Measurements from ENCODE around the gene CCDC148. TPM values are rescaled to one million over a fixed set of nuclear protein-coding genes. Genes with fewer than 3 reads are reported as not detected.
"Not testable (repeated sequence)": the region's sequence is repeated elsewhere in the genome, so short reads cannot be mapped to it uniquely, and the experiment has no call there.

Gene CCDC148
- total RNA-seq, 1 donor from 2014 or later, result 2.2 TPM

DNA sequence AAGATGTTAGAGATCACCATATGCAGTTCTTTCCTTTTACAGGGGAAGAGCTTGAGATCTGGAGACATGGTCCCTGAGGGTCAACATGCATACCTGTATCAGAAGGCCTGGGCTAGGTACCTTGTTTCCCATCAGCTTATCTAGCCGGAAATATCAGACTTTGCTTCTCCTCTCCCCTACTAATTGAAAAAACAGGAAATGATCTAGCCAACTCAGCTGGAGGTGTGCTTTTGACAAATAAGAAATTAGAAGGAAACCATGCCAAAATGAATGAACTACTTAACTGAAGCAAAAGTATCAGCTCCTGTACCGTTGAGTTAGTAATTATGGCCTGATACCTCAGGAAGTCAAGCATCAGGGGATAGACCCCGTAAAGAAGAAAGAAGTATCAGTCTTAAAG lies 20.6 kb upstream of the CCDC148 start:
- TF ChIP-seq, protein P1, sequence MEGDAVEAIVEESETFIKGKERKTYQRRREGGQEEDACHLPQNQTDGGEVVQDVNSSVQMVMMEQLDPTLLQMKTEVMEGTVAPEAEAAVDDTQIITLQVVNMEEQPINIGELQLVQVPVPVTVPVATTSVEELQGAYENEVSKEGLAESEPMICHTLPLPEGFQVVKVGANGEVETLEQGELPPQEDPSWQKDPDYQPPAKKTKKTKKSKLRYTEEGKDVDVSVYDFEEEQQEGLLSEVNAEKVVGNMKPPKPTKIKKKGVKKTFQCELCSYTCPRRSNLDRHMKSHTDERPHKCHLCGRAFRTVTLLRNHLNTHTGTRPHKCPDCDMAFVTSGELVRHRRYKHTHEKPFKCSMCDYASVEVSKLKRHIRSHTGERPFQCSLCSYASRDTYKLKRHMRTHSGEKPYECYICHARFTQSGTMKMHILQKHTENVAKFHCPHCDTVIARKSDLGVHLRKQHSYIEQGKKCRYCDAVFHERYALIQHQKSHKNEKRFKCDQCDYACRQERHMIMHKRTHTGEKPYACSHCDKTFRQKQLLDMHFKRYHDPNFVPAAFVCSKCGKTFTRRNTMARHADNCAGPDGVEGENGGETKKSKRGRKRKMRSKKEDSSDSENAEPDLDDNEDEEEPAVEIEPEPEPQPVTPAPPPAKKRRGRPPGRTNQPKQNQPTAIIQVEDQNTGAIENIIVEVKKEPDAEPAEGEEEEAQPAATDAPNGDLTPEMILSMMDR (IDR thresholded peaks at IDR 0.05; ENCODE audit: unreplicated experiment), result no peak
- Mint-ChIP-seq H3K9me3 (ENCODE audit: unreplicated experiment) (no peaks in the 10 kb centered on the region), H3K4me3 (ENCODE audit: unreplicated experiment) (no peak overlapping the region), H3K27ac (ENCODE audit: unreplicated experiment) (no peak overlapping the region), H3K36me3 (ENCODE audit: low read depth, unreplicated experiment) (peaks cover 3% of the 10 kb centered on the region), H3K4me1 (ENCODE audit: unreplicated experiment) (peaks cover 14% of the 10 kb centered on the region), H3K27me3 (ENCODE audit: unreplicated experiment) (no peaks in the 10 kb centered on the region)
- no peak for DNase-seq (ENCODE audit: low spot score)

DNA sequence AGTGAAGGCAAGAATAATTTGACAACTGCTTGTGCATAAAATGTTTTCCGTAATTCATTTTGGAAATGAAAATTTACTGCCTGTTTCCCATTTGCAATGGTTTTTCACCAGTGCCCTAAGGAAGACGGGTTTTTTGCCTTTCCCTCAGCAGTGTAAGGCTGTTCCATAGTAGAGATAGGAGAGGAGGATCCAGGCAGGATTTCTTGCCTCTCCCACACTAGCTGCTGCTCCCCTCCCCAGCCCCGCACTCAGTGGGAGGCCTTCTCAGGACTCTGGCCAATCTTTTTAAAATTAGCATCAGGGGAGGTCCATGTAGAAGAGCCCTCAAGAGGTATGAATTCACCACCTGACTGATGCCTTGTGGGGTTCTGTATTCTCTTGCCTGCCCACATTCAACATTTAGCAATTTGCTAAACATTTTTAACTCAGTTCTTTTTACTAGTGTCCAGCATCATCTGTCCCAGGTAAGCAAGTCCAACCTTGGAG lies 18.0 kb upstream of the CCDC148 start:
- not testable (repeated sequence) for H3K27ac Mint-ChIP-seq (ENCODE audit: unreplicated experiment); H3K36me3 Mint-ChIP-seq (ENCODE audit: low read depth, unreplicated experiment); DNase-seq (ENCODE audit: low spot score); H3K4me3 Mint-ChIP-seq (ENCODE audit: unreplicated experiment); H3K9me3 Mint-ChIP-seq (ENCODE audit: unreplicated experiment); H3K27me3 Mint-ChIP-seq (ENCODE audit: unreplicated experiment)
- peaks cover 16% of the 10 kb centered on the region for H3K4me1 Mint-ChIP-seq (ENCODE audit: unreplicated experiment)

DNA sequence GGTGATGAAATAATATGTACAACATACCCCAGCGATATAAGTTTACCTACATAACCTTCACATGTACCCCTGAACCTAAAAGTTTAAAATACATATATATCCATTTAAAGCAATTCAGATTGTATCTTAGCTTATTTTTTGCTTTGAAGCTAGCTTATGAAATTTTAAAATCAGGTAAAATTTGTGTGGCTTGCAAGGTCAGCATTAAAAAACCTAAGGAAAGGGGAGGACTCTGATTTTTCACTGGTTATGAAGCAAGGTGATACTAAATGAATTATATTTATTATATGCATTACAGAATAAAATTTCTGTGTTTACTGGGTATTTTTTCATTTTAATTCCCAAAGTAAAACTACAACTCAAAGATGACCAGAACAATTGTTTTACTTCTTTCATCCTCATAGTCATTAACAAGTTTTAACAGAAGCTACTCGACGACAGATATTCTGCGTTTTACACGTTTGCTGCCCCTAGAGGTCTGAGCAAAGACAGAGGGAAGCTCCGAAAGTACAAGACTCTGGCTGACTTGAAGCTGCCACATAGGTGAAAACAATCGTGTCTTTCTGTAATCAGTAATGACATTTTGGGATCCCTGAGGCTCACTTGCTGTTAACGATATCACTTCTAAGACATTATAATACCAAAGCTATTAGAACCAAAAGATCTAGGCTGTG lies 17.3 kb upstream of the CCDC148 start:
- Mint-ChIP-seq H3K27ac (ENCODE audit: unreplicated experiment) (no peak overlapping the region), H3K4me1 (ENCODE audit: unreplicated experiment) (peaks cover 16% of the 10 kb centered on the region), H3K36me3 (ENCODE audit: low read depth, unreplicated experiment) (peaks cover 6% of the 10 kb centered on the region), H3K4me3 (ENCODE audit: unreplicated experiment) (no peak overlapping the region), H3K9me3 (ENCODE audit: unreplicated experiment) (no peaks in the 10 kb centered on the region), H3K27me3 (ENCODE audit: unreplicated experiment) (no peaks in the 10 kb centered on the region)
- TF ChIP-seq, protein P1 (IDR thresholded peaks at IDR 0.05; ENCODE audit: unreplicated experiment), result no peak
- DNase-seq (ENCODE audit: low spot score), result no peak

DNA sequence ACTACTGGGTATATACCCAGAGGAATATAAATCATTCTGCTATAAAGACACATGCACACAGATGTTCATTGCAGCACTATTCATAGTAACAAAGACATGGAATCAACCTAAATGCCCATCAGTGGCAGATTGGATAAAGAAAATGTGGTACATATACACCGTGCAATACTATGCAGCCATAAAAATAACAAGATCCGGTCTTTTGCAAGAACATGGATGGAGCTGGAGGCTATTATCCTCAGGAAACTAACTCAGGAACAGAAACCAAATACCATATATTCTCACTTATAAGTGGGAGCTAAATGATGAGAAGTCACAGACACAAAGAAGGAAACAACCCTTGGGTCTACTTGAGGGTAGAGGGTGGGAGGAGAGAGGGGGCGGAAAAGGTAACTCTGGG lies 16.7 kb upstream of the CCDC148 start:
- not testable (repeated sequence) for H3K9me3 Mint-ChIP-seq (ENCODE audit: unreplicated experiment); DNase-seq (ENCODE audit: low spot score); H3K36me3 Mint-ChIP-seq (ENCODE audit: low read depth, unreplicated experiment); H3K27me3 Mint-ChIP-seq (ENCODE audit: unreplicated experiment); H3K4me3 Mint-ChIP-seq (ENCODE audit: unreplicated experiment); H3K27ac Mint-ChIP-seq (ENCODE audit: unreplicated experiment)
- peaks cover 16% of the 10 kb centered on the region for H3K4me1 Mint-ChIP-seq (ENCODE audit: unreplicated experiment)

DNA sequence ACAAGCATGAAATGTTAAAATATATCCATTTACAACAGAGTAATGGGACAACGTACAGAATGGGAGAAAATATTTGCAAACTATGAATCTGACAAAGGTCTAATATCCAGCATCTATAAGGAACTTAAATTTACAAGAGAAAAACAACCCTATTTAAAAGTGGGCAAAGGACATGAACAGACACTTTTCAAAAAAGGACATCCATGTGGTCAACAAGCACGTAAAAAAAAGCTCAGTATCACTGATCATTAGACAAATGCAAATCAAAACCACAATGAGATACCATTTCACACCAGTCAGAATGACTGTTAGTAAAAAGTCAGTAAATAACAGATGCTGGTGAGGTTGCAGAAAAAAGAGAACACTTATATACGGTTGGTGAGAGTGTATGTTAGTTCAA lies 16.3 kb upstream of the CCDC148 start:
- DNase-seq (ENCODE audit: low spot score); H3K27ac Mint-ChIP-seq (ENCODE audit: unreplicated experiment); H3K9me3 Mint-ChIP-seq (ENCODE audit: unreplicated experiment); H3K36me3 Mint-ChIP-seq (ENCODE audit: low read depth, unreplicated experiment); H3K27me3 Mint-ChIP-seq (ENCODE audit: unreplicated experiment); H3K4me3 Mint-ChIP-seq (ENCODE audit: unreplicated experiment): not testable (repeated sequence)
- H3K4me1 Mint-ChIP-seq (ENCODE audit: unreplicated experiment), result peaks cover 16% of the 10 kb centered on the region

DNA sequence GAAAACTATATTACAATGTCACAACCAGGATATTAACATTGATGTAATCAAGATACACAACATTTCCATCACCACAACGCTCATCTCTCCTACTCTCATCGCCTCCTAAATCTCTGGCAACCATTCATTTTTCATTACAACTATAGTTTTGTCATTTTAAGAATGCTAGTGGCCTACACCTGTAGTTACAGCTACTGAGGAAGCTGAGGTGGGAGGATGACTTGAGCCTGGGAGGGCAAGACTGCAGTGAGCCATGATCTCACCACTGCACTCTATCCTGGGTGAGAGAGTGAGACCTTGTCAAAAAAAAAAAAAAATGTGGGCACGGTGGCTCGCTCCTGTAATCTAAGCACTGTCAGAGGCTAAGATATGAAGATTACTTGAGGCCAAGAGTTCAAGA lies 10.7 kb upstream of the CCDC148 start:
- Mint-ChIP-seq H3K4me3 (ENCODE audit: unreplicated experiment) (no peak overlapping the region), H3K4me1 (ENCODE audit: unreplicated experiment) (peaks cover 9% of the 10 kb centered on the region), H3K9me3 (ENCODE audit: unreplicated experiment) (no peaks in the 10 kb centered on the region), H3K36me3 (ENCODE audit: low read depth, unreplicated experiment) (peaks cover 3% of the 10 kb centered on the region), H3K27me3 (ENCODE audit: unreplicated experiment) (no peaks in the 10 kb centered on the region), H3K27ac (ENCODE audit: unreplicated experiment) (no peak overlapping the region)
- no peak for DNase-seq (ENCODE audit: low spot score)
- TF ChIP-seq, protein P1 (IDR thresholded peaks at IDR 0.05; ENCODE audit: unreplicated experiment), result no peak

All from endothelial cell (in vitro differentiated cells).